ENCODE measurements around the gene CDON. TPM values are rescaled to one million over a fixed set of nuclear protein-coding genes. Genes with fewer than 3 reads are reported as not detected.
A peak's percentile ranks its signal among the peaks of the same experiment; 100 is the strongest.

The CDON gene
- total RNA-seq, 1 experiment from 2014 or later: 34.1 TPM

DNA sequence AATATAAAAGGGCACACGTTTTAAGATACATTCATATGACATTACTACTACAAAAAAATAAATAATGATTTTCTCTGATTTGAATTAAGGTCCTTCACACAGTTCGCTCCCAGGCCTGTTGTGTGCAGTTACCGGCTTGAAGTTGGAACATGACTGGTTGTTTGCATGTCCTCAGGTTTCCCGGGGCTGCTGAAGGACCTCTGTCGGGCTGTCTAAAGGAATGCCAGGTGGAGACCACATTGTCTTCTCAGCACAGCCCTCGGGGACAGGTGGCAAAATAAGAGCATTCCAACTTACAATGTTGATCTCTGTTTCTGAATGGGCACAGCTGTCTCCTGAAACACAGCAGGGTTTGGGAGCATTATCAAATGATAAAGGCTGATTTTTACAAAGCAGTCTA, 101.9 kb downstream of the CDON start:
- POLR2A ChIA-PET: no interaction called here

DNA sequence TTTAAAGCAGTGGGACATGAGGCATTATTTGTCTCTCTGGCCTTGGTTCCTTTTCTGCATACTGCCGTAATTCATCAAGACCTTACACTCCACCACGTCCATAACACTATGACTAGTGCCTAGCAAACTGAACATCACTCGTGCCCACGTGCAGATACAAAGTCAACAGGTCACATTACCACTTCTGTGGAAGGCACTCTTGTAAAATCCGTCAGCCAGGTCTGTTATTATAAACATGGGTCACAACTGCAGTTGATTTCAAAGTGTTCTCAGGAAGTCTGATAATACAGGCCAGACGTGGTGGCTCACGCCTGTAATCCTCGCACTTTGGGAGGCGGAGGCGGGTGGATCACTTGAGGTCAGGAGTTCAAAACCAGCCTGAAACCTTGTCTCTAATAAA, 102.7 kb downstream of the CDON start:
- Mint-ChIP-seq H3K4me1 (peaks cover 13% of the 10 kb centered on the region), H3K4me3 (no peak overlapping the region), H3K27me3 (ENCODE audit: low read depth) (no peaks in the 10 kb centered on the region), H3K36me3 (peaks cover 36% of the 10 kb centered on the region), H3K27ac (no peak overlapping the region), H3K9me3 (peaks cover 20% of the 10 kb centered on the region)
- ATAC-seq (no peak), DNase-seq (ENCODE audit: low spot score) (no peak)
- CTCF ChIA-PET: no interaction called here
- POLR2A ChIA-PET: no interaction called here
- no peak for TF ChIP-seq NFE2L1 (CRISPR knock-in tag; IDR thresholded peaks at IDR 0.05)
- TF ChIP-seq ESRRA (CRISPR knock-in tag; IDR thresholded peaks at IDR 0.05; ENCODE audit: borderline replicate concordance): no peak
- no peak for TF ChIP-seq NR2C2 (CRISPR knock-in tag; IDR thresholded peaks at IDR 0.05)
- no peak for TF ChIP-seq MYBL2 (CRISPR knock-in tag; IDR thresholded peaks at IDR 0.05)
- TF ChIP-seq, protein P1, sequence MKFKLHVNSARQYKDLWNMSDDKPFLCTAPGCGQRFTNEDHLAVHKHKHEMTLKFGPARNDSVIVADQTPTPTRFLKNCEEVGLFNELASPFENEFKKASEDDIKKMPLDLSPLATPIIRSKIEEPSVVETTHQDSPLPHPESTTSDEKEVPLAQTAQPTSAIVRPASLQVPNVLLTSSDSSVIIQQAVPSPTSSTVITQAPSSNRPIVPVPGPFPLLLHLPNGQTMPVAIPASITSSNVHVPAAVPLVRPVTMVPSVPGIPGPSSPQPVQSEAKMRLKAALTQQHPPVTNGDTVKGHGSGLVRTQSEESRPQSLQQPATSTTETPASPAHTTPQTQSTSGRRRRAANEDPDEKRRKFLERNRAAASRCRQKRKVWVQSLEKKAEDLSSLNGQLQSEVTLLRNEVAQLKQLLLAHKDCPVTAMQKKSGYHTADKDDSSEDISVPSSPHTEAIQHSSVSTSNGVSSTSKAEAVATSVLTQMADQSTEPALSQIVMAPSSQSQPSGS (CRISPR knock-in tag; IDR thresholded peaks at IDR 0.05; ENCODE audit: borderline replicate concordance, low read depth): no peak
- TF ChIP-seq, protein P2, sequence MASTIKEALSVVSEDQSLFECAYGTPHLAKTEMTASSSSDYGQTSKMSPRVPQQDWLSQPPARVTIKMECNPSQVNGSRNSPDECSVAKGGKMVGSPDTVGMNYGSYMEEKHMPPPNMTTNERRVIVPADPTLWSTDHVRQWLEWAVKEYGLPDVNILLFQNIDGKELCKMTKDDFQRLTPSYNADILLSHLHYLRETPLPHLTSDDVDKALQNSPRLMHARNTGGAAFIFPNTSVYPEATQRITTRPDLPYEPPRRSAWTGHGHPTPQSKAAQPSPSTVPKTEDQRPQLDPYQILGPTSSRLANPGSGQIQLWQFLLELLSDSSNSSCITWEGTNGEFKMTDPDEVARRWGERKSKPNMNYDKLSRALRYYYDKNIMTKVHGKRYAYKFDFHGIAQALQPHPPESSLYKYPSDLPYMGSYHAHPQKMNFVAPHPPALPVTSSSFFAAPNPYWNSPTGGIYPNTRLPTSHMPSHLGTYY (CRISPR knock-in tag; IDR thresholded peaks at IDR 0.05): no peak
- TF ChIP-seq FOXK1 (CRISPR knock-in tag; IDR thresholded peaks at IDR 0.05): no peak
- TF ChIP-seq, protein P3, sequence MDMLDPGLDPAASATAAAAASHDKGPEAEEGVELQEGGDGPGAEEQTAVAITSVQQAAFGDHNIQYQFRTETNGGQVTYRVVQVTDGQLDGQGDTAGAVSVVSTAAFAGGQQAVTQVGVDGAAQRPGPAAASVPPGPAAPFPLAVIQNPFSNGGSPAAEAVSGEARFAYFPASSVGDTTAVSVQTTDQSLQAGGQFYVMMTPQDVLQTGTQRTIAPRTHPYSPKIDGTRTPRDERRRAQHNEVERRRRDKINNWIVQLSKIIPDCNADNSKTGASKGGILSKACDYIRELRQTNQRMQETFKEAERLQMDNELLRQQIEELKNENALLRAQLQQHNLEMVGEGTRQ (CRISPR knock-in tag; IDR thresholded peaks at IDR 0.05): no peak
- TF ChIP-seq, protein P4, sequence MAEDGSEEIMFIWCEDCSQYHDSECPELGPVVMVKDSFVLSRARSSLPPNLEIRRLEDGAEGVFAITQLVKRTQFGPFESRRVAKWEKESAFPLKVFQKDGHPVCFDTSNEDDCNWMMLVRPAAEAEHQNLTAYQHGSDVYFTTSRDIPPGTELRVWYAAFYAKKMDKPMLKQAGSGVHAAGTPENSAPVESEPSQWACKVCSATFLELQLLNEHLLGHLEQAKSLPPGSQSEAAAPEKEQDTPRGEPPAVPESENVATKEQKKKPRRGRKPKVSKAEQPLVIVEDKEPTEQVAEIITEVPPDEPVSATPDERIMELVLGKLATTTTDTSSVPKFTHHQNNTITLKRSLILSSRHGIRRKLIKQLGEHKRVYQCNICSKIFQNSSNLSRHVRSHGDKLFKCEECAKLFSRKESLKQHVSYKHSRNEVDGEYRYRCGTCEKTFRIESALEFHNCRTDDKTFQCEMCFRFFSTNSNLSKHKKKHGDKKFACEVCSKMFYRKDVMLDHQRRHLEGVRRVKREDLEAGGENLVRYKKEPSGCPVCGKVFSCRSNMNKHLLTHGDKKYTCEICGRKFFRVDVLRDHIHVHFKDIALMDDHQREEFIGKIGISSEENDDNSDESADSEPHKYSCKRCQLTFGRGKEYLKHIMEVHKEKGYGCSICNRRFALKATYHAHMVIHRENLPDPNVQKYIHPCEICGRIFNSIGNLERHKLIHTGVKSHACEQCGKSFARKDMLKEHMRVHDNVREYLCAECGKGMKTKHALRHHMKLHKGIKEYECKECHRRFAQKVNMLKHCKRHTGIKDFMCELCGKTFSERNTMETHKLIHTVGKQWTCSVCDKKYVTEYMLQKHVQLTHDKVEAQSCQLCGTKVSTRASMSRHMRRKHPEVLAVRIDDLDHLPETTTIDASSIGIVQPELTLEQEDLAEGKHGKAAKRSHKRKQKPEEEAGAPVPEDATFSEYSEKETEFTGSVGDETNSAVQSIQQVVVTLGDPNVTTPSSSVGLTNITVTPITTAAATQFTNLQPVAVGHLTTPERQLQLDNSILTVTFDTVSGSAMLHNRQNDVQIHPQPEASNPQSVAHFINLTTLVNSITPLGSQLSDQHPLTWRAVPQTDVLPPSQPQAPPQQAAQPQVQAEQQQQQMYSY (CRISPR knock-in tag; IDR thresholded peaks at IDR 0.05): no peak
- no peak for TF ChIP-seq ZNF317 (CRISPR knock-in tag; IDR thresholded peaks at IDR 0.05; ENCODE audit: borderline replicate concordance, low read depth)
- TF ChIP-seq, protein P5, sequence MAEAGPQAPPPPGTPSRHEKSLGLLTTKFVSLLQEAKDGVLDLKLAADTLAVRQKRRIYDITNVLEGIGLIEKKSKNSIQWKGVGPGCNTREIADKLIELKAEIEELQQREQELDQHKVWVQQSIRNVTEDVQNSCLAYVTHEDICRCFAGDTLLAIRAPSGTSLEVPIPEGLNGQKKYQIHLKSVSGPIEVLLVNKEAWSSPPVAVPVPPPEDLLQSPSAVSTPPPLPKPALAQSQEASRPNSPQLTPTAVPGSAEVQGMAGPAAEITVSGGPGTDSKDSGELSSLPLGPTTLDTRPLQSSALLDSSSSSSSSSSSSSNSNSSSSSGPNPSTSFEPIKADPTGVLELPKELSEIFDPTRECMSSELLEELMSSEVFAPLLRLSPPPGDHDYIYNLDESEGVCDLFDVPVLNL (CRISPR knock-in tag; IDR thresholded peaks at IDR 0.05; ENCODE audit: borderline replicate concordance, low read depth): no peak
- no peak for TF ChIP-seq PRRX2 (CRISPR knock-in tag; IDR thresholded peaks at IDR 0.05)
- TF ChIP-seq ZBTB21 (CRISPR knock-in tag; IDR thresholded peaks at IDR 0.05; ENCODE audit: borderline replicate concordance): no peak
- TF ChIP-seq, protein P6, sequence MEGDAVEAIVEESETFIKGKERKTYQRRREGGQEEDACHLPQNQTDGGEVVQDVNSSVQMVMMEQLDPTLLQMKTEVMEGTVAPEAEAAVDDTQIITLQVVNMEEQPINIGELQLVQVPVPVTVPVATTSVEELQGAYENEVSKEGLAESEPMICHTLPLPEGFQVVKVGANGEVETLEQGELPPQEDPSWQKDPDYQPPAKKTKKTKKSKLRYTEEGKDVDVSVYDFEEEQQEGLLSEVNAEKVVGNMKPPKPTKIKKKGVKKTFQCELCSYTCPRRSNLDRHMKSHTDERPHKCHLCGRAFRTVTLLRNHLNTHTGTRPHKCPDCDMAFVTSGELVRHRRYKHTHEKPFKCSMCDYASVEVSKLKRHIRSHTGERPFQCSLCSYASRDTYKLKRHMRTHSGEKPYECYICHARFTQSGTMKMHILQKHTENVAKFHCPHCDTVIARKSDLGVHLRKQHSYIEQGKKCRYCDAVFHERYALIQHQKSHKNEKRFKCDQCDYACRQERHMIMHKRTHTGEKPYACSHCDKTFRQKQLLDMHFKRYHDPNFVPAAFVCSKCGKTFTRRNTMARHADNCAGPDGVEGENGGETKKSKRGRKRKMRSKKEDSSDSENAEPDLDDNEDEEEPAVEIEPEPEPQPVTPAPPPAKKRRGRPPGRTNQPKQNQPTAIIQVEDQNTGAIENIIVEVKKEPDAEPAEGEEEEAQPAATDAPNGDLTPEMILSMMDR (IDR thresholded peaks at IDR 0.05): no peak

More for the DNA sequence above, 101.9 kb downstream of the CDON start:
- CTCF ChIA-PET: interaction anchor here (1.1 kb wide), 1 partner anchor 24 kb away, joined by 3 read pairs; no protein-coding TSS in a partner anchor
- H3K27me3 Mint-ChIP-seq (ENCODE audit: low read depth): no peaks in the 10 kb centered on the region
- H3K4me1 Mint-ChIP-seq: peaks cover 13% of the 10 kb centered on the region
- no peak overlapping the region for H3K4me3 Mint-ChIP-seq
- TF ChIP-seq NFATC4 (CRISPR knock-in tag; IDR thresholded peaks at IDR 0.05): no peak
- TF ChIP-seq FOXJ3 (CRISPR knock-in tag; IDR thresholded peaks at IDR 0.05; ENCODE audit: borderline replicate concordance): no peak
- TF ChIP-seq EMX1 (CRISPR knock-in tag; IDR thresholded peaks at IDR 0.05): no peak
- TF ChIP-seq, protein P5 (CRISPR knock-in tag; IDR thresholded peaks at IDR 0.05; ENCODE audit: borderline replicate concordance, low read depth): no peak
- TF ChIP-seq NR1H2 (CRISPR knock-in tag; IDR thresholded peaks at IDR 0.05): no peak
- TF ChIP-seq ZBTB21 (CRISPR knock-in tag; IDR thresholded peaks at IDR 0.05; ENCODE audit: borderline replicate concordance): no peak
- TF ChIP-seq PRRX2 (CRISPR knock-in tag; IDR thresholded peaks at IDR 0.05): no peak
- TF ChIP-seq, protein P6 (IDR thresholded peaks at IDR 0.05): no peak
- TF ChIP-seq ZNF423 (CRISPR knock-in tag; IDR thresholded peaks at IDR 0.05): no peak
- TF ChIP-seq HMGA2 (CRISPR knock-in tag; IDR thresholded peaks at IDR 0.05): no peak
- TF ChIP-seq ZNF121 (CRISPR knock-in tag; IDR thresholded peaks at IDR 0.05): no peak
- TF ChIP-seq FOXP1 (CRISPR knock-in tag; IDR thresholded peaks at IDR 0.05; ENCODE audit: borderline replicate concordance): no peak
- peak; percentile 75 for ATAC-seq
- H3K9me3 Mint-ChIP-seq: peaks cover 20% of the 10 kb centered on the region
- DNase-seq (ENCODE audit: low spot score): no peak
- H3K27ac Mint-ChIP-seq: peak overlapping the region; percentile 39
- peaks cover 36% of the 10 kb centered on the region for H3K36me3 Mint-ChIP-seq
